ENCODE results near the gene KCNJ1.

The KCNJ1 gene

DNA sequence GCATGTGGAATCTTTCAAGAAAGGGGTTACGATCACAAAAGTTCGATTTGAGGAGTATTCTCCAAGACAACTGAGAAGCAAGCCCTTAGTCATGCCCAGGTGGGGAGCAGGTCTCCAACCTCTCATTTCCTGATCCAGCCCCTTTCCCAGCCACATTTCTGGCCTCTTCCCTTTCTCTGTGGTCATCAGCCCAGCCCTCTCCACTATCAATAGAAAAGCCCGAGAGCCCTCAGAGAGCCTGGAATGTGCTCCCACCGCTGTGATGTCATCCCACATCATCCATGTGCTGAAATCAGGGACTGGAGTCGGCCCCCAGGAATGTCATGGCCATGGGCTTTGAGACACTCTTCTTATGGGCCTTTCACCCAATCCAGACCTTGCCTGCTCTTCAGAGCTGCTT lies 62.6 kb downstream of the KCNJ1 start:
- no peak for DNase-seq (ENCODE audit: low read depth)
- TF ChIP-seq, protein P1, sequence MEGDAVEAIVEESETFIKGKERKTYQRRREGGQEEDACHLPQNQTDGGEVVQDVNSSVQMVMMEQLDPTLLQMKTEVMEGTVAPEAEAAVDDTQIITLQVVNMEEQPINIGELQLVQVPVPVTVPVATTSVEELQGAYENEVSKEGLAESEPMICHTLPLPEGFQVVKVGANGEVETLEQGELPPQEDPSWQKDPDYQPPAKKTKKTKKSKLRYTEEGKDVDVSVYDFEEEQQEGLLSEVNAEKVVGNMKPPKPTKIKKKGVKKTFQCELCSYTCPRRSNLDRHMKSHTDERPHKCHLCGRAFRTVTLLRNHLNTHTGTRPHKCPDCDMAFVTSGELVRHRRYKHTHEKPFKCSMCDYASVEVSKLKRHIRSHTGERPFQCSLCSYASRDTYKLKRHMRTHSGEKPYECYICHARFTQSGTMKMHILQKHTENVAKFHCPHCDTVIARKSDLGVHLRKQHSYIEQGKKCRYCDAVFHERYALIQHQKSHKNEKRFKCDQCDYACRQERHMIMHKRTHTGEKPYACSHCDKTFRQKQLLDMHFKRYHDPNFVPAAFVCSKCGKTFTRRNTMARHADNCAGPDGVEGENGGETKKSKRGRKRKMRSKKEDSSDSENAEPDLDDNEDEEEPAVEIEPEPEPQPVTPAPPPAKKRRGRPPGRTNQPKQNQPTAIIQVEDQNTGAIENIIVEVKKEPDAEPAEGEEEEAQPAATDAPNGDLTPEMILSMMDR (IDR thresholded peaks at IDR 0.05; ENCODE audit: control insufficient read depth, extremely low read depth, insufficient read depth) = no peak
- no peak overlapping the region for H3K4me3 ChIP-seq (ENCODE audit: low read depth, low read length)

DNA sequence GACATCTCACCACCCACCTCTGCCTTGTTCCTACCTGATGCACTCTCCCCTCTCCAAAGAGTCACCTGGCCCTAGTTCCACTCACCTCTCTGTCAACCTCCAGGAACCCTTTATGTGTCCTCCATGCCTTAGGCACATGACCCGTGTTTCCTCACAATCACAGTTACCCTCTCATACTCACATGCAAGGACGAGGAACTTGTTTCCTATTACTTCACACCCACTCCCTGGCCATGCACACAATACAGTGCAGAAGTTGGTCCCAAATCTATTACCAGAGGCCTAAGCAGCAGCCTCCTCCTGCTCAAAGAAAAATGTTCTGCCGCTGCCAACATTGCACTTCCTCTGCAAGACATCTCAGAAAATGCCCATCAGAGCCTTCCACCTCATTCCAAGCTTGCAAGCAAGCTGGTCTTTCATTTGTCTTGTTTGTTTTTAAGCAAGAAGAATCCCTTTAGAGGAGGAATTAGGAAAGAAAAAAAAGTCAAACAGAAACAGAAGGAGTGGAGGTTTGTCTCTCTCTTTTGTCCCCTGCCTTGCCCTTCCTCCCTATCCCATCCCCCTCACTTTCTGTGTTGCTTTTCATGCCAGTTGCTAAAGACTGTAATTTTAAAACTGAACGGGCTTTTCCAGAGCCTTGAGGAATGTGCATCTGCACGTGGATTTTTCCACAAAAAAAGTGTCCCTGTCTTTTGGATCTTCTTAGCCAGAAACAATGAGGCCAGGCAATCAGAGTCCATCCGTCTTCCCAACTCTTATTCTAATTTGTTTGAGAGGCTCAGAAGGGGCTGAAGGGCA lies 63.4 kb downstream of the KCNJ1 start:
- no peak overlapping the region for H3K4me3 ChIP-seq (ENCODE audit: low read depth, low read length)
- TF ChIP-seq, protein P1 (IDR thresholded peaks at IDR 0.05; ENCODE audit: control insufficient read depth, extremely low read depth, insufficient read depth) = no peak
- DNase-seq (ENCODE audit: low read depth) = no peak

DNA sequence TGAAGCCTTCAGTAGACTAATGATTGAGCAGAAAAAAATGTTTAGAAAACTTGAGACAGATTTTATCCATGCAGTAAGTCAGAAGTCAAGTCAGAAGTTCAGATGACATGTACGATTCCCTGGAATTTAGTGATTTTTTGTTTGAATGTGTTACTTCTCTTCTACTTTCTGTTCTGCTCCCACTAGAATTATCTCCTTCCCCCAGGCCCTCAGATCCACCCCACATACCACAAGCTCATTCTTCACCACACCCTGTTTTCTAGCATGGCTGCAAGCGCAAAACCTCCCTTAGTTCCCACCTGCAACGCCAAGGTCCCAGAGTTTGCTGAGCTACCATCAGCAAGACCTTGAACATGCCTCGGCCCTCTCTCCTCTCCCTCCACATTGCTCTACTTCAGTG lies 64.1 kb downstream of the KCNJ1 start:
- TF ChIP-seq, protein P1 (IDR thresholded peaks at IDR 0.05; ENCODE audit: control insufficient read depth, extremely low read depth, insufficient read depth) = no peak
- no peak overlapping the region for H3K4me3 ChIP-seq (ENCODE audit: low read depth, low read length)
- DNase-seq (ENCODE audit: low read depth) = no peak

DNA sequence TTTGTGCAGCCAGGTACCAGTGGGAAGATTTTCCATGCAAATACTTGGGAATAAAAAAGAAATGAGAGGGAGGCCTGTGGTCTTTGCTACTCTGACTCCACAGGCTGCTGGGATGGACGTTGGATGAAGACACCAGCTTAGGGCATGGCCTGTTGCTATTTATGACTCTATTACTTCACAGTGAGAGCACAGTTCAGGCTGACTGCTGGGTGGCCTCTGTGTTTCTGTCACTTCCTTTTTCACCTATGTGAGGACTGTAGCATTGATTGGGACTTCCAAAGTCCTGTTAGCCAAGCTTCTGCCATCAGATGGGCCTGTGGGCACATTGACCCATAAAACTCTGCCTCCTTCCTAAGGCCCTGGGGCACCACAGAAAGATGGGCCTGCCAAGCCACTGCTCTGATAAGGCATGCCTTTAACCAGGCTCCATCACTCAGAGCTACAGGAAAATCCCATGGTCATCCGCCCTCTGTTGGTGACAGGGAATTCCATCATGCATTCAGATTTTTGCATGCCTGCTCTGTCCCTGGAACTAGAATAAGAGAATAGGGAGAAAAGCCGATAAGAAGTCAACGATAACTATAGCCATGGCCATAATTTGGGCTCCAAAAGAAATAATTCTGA lies 64.6 kb downstream of the KCNJ1 start:
- DNase-seq (ENCODE audit: low read depth) = no peak
- H3K4me3 ChIP-seq (ENCODE audit: low read depth, low read length) = no peak overlapping the region
- TF ChIP-seq, protein P1 (IDR thresholded peaks at IDR 0.05; ENCODE audit: control insufficient read depth, extremely low read depth, insufficient read depth) = peak; percentile 62

DNA sequence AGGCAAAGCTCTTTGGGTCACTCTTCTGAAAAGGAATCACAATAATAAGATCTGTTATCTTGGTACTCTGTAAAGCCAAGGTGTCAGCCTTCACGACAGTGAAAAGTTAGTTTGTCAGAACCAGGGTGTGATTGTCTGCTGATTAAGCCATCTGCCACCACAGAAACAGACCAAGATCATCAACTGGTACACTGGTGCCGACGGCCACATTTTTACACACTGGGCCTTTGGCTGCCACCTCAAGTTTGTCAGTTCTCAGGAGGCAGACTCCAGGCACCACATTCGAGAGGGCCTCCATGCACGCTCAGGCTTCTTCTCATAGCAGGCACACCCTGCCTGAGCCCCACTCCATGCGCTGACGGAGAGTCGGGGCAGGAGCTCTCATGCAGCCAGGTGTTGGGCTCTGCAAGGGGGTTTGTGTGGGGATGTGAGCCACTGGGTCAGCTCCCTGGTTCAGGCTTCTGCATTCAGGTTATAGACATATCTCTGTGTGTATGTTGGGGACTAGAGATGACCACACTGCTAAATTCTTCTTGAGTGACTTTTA lies 66.2 kb downstream of the KCNJ1 start:
- no peak for DNase-seq (ENCODE audit: low read depth)
- TF ChIP-seq, protein P1 (IDR thresholded peaks at IDR 0.05; ENCODE audit: control insufficient read depth, extremely low read depth, insufficient read depth) = no peak
- H3K4me3 ChIP-seq (ENCODE audit: low read depth, low read length) = no peak overlapping the region

DNA sequence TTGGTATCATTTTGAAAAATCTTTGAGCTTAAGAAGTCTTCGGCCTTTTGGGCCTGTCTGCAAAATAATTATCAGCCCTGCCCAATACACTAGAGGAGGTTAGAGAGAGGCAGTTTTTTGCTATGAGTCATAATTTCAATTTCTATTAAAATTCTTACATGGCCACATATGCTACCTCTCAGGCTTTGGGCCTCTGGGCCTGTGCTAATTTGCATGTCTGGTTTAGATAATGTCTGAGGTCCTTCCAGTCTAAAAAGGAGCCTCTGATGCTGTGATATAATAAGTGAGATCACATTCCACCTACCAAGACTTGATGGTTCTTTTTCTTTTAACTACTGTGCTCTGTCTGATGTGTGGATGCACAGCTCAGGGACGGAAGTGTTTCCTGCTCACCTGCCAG lies 70.8 kb downstream of the KCNJ1 start:
- TF ChIP-seq, protein P1 (IDR thresholded peaks at IDR 0.05; ENCODE audit: control insufficient read depth, extremely low read depth, insufficient read depth) = no peak
- no peak for DNase-seq (ENCODE audit: low read depth)
- no peak overlapping the region for H3K4me3 ChIP-seq (ENCODE audit: low read depth, low read length)

Measured in LNCaP clone FGC (cell line).